Loucy (cell line): ENCODE data around the gene TUT7.

Experiments used
- H2AFZ ChIP-seq: fragments of 200-600 bp; sonication (generic); 2 replicates; pipeline ENCODE4 v1.6.0; 2016; ENCODE audit warnings: antibody characterized with exemption, mild to moderate bottlenecking, low read length, moderate library complexity
- H3F3A ChIP-seq: fragments of 200-600 bp; 2 replicates; pipeline ENCODE4 v1.6.0; 2016; ENCODE audit warnings: antibody characterized with exemption, low read depth, mild to moderate bottlenecking
- H3K27me3 ChIP-seq: fragments of 200-600 bp; sonication (generic); 2 replicates; pipeline ENCODE4 v1.6.1; 2014; ENCODE audit warnings: low read length, mild to moderate bottlenecking; ENCODE audit not compliant: insufficient read depth, poor library complexity, severe bottlenecking
- H3K36me3 ChIP-seq: fragments of 200-600 bp; sonication (generic); 2 replicates; pipeline ENCODE4 v1.6.1; 2016; ENCODE audit warnings: low read length; ENCODE audit not compliant: insufficient read depth
- H3K4me1 ChIP-seq: fragments of 200-600 bp; sonication (generic); 2 replicates; pipeline ENCODE4 v1.5.1; 2014; ENCODE audit warnings: low read length, mild to moderate bottlenecking; ENCODE audit not compliant: insufficient read depth, poor library complexity, severe bottlenecking
- H3K4me2 ChIP-seq: fragments of 200-600 bp; sonication (generic); 2 replicates; pipeline ENCODE4 v1.6.0; 2014; ENCODE audit warnings: antibody characterized with exemption, low read length, low read depth, mild to moderate bottlenecking; ENCODE audit not compliant: poor library complexity, severe bottlenecking
- H3K4me3 ChIP-seq: fragments of 200-600 bp; sonication (generic); 2 replicates; pipeline ENCODE4 v1.5.1; 2014; ENCODE audit warnings: low read length, mild to moderate bottlenecking, mixed read lengths; ENCODE audit not compliant: poor library complexity, severe bottlenecking
- H3K79me2 ChIP-seq: fragments of 200-600 bp; sonication (generic); 2 replicates; pipeline ENCODE4 v1.6.1; 2014; ENCODE audit warnings: low read length; ENCODE audit not compliant: insufficient read depth
- H3K9ac ChIP-seq: fragments of 200-600 bp; sonication (generic); 2 replicates; pipeline ENCODE4 v1.6.0; 2014; ENCODE audit warnings: mild to moderate bottlenecking, low read depth, low read length, moderate library complexity; ENCODE audit not compliant: poor library complexity, severe bottlenecking
- H3K9me2 ChIP-seq: fragments of 200-600 bp; sonication (generic); replicated peaks from 2 replicates; pipeline ENCODE4 v1.6.1; 2016; ENCODE audit warnings: low read depth, low read length, mixed read lengths
- H3K9me3 ChIP-seq: fragments of 200-600 bp; sonication (generic); 2 replicates; pipeline ENCODE4 v1.6.1; 2014; ENCODE audit warnings: mild to moderate bottlenecking, antibody characterized with exemption, low read length, low read depth; ENCODE audit not compliant: insufficient read depth
- H4K20me1 ChIP-seq: fragments of 200-600 bp; sonication (generic); 2 replicates; pipeline ENCODE4 v1.6.0; 2014; ENCODE audit warnings: antibody characterized with exemption, low read length, mild to moderate bottlenecking; ENCODE audit not compliant: insufficient read depth, poor library complexity, severe bottlenecking
- EZH2phosphoT487 ChIP-seq: fragments of 200-600 bp; IDR thresholded peaks from 2 replicates; pipeline ENCODE4 v1.6.1; 2018; ENCODE audit warnings: antibody characterized with exemption, mild to moderate bottlenecking, moderate library complexity, borderline replicate concordance
- TF ChIP-seq, protein P1 (sequence below): fragments of 200-600 bp; sonication (generic); conservative IDR thresholded peaks from 2 replicates; pipeline ENCODE4 v1.5.1; 2014; ENCODE audit warnings: mild to moderate bottlenecking, antibody characterized with exemption, low read length

The TUT7 gene

DNA sequence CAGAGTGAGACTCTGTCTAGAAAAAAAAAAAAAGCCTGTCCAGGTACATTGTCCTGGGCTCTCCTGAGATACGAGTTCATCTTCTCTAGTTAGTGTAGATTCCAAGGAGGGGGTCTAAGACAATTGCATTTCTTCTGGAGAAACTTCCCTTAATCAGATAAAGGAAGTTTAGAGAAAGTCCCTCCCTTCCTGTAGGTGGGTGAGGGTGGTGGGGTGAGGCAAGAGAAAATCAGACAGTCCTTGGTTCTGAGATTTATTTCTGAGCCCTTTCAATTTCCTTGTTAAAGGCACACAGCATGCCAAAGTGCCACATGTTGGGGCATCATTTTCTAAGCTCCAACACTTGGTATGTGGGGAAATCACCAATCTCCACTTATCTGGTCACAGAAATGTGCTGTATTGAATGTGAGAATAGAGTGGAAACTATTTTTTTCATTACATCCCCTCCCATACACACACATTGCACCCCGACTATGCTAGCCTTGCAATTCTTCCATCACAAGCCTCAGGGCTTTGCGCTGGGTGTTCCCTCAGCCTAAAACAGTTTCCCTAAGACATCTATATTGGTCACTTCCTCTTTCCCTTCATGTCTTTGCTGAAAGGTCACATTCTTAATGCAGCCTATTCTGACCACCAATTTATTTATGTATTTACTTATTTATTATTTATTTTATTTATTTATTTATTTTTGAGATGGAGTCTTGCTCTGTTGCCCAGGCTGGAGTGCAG, 5.1 kb upstream of the TUT7 start:
- no peaks in the 10 kb centered on the region for H3K79me2 ChIP-seq
- no peak overlapping the region for H3K4me3 ChIP-seq
- H3K9ac ChIP-seq, result no peak overlapping the region
- H3K36me3 ChIP-seq, result no peaks in the 10 kb centered on the region
- H4K20me1 ChIP-seq, result no peaks in the 10 kb centered on the region
- no peaks in the 10 kb centered on the region for H3F3A ChIP-seq
- no peak overlapping the region for H2AFZ ChIP-seq
- no peak overlapping the region for H3K4me2 ChIP-seq
- no peak for TF ChIP-seq EZH2phosphoT487
- TF ChIP-seq, protein P1, sequence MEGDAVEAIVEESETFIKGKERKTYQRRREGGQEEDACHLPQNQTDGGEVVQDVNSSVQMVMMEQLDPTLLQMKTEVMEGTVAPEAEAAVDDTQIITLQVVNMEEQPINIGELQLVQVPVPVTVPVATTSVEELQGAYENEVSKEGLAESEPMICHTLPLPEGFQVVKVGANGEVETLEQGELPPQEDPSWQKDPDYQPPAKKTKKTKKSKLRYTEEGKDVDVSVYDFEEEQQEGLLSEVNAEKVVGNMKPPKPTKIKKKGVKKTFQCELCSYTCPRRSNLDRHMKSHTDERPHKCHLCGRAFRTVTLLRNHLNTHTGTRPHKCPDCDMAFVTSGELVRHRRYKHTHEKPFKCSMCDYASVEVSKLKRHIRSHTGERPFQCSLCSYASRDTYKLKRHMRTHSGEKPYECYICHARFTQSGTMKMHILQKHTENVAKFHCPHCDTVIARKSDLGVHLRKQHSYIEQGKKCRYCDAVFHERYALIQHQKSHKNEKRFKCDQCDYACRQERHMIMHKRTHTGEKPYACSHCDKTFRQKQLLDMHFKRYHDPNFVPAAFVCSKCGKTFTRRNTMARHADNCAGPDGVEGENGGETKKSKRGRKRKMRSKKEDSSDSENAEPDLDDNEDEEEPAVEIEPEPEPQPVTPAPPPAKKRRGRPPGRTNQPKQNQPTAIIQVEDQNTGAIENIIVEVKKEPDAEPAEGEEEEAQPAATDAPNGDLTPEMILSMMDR, result no peak
- no peaks in the 10 kb centered on the region for H3K27me3 ChIP-seq
- H3K9me3 ChIP-seq, result no peaks in the 10 kb centered on the region
- H3K9me2 ChIP-seq, result no peaks in the 10 kb centered on the region
- H3K4me1 ChIP-seq, result peaks cover 6% of the 10 kb centered on the region

DNA sequence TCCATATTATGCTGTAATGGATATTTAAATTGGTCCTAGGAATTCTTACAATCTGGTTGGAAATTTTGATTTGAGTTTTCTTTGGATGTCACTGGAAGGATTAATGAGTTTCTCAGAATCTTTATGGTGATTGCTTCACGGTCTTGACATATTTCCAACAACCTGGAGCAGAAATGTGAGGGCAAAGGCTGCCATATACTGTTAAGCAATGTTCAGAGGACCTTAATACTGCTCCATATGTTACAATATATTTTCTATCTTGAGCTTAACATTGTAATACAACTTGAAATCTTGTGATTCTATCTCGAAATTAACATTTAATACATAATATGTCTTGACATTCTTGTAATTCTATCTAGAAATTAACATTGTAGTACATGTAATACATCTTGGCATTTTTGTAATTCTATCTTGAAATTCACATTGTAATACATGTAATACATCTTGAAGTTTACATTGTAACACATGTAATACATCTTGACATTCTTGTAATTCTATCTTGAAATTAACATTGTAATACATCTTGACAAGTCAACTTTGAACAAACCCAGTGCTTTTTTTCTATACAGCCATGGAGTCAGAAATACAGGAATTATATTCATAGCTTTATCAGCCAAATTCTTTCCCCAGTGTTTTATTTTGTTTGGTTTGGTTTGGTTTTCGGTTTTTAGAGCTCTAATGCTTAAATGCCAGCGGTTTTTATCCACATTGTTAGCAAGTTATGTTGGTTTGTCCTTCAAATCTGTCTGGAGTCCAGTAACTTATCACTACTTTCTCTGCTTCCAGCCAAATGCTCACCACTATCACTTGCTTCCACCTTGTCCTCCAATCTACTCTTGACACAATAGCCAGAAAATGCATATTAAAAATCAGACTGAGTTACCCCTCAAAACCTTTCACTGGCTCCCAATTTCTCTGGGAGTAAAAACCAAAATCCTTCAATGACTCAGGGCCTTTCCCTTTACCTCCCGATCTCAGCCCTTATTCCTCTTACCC, 3.0 kb upstream of the TUT7 start:
- H3K36me3 ChIP-seq, result no peaks in the 10 kb centered on the region
- H3K79me2 ChIP-seq, result peaks cover 17% of the 10 kb centered on the region
- H3K4me2 ChIP-seq, result no peak overlapping the region
- H3K9me2 ChIP-seq, result no peaks in the 10 kb centered on the region
- H2AFZ ChIP-seq, result no peak overlapping the region
- H3K4me3 ChIP-seq, result no peak overlapping the region
- H3K9me3 ChIP-seq, result no peaks in the 10 kb centered on the region
- no peak overlapping the region for H3K9ac ChIP-seq
- peaks cover 17% of the 10 kb centered on the region for H4K20me1 ChIP-seq
- no peaks in the 10 kb centered on the region for H3F3A ChIP-seq
- no peaks in the 10 kb centered on the region for H3K27me3 ChIP-seq
- peaks cover 19% of the 10 kb centered on the region for H3K4me1 ChIP-seq
- TF ChIP-seq EZH2phosphoT487, result no peak
- TF ChIP-seq, protein P1, result no peak

DNA sequence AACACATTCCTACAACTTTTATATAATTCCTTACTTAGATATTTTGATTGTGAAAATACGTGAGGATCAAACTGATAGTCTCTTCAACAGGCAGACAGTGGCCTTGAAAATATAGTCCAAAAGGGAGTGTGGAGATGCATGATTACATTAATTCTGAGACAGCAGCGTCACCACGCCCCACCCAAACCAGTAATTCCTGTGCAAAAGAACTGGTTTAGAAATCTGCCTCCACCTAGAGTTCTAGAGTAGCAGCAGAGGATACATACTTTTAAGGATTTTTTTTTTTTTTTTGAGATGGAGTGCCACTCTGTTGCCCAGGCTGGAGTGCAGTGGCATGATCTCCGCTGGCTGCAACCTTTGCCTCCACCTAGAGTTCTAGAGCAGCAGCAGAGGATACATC, 1.6 kb upstream of the TUT7 start:
- H4K20me1 ChIP-seq, result peaks cover 28% of the 10 kb centered on the region
- H3K9me2 ChIP-seq, result no peaks in the 10 kb centered on the region
- H3K9me3 ChIP-seq, result no peaks in the 10 kb centered on the region
- H3K9ac ChIP-seq, result no peak overlapping the region
- H3K4me2 ChIP-seq, result peak overlapping the region; percentile 94
- no peaks in the 10 kb centered on the region; the same call in 1 of the 2 replicates for H3F3A ChIP-seq
- H3K36me3 ChIP-seq, result no peaks in the 10 kb centered on the region
- H2AFZ ChIP-seq, result no peak overlapping the region
- TF ChIP-seq EZH2phosphoT487, result no peak
- TF ChIP-seq, protein P1, result 0 out of 2 replicates have a peak, but pooled peaks have one; percentile 10
- H3K27me3 ChIP-seq, result no peaks in the 10 kb centered on the region
- H3K4me1 ChIP-seq, result peaks cover 28% of the 10 kb centered on the region
- no peak overlapping the region for H3K4me3 ChIP-seq
- peaks cover 28% of the 10 kb centered on the region for H3K79me2 ChIP-seq
